GM19452 (cell line): ENCODE results near the gene ADAMTS17.
"Not testable (repeated sequence)": the region's sequence is repeated elsewhere in the genome, so short reads cannot be mapped to it uniquely, and the experiment has no call there.

Experiments used
- ATAC-seq: cut with Tn5 transposase; IDR thresholded peaks from one replicate; pipeline ENCODE4 v1.9.1; 2021; ENCODE audit not compliant: unreplicated experiment

The ADAMTS17 gene

DNA sequence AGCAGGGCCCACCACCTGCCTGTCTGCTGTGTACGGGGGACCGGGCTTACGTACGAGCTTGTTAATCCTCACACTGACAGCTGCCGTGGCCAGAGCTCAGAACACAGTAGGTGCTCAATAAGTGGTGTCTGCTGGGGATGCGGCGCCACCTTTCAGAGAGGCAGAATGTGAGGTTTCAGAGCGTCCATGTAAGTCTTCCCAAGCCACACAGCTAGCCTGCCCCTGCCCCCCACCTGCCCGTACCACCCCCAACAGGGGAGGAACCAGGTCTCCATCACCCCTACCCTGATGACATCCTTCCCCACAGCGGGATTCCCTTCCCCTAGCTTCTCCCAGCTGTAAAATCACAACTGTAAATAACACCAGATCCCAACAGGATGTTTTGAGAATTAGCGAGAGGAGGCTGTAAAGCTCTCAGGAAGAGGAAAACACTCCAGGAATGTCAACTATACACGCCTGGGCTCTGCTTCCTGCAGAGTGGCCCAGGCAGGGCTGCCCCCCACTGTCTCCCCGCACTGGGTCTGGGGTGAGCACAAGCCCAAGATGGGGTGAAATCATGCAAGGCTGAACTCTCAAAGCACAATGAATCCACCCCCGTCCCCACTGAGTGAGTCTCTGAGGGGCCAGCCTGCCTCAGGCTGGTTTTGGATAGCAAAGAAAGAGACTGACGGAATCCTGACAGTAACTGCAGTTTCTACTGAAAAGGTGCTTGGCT lies 358.4 kb downstream of the ADAMTS17 start:
- no peak for ATAC-seq

DNA sequence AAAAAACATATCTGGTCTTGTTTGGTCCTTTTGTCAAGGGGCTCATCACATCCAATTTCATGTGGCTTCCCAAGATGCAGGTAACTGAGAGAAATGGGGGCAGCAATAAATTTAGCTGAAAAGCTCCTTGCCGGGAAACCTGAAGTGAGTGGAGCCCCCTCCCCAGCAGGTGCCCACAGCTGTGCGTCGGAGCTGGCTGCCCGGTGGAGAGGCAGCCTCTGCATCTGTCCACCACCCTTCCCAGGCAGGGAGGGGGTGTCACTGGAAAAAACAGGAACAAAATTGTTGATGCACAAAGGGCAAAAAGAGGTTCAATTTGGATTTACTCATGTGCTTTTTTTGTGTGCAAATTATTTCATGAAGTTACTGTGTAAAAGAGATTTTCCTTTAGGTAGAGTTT lies 359.1 kb downstream of the ADAMTS17 start:
- no peak for ATAC-seq

DNA sequence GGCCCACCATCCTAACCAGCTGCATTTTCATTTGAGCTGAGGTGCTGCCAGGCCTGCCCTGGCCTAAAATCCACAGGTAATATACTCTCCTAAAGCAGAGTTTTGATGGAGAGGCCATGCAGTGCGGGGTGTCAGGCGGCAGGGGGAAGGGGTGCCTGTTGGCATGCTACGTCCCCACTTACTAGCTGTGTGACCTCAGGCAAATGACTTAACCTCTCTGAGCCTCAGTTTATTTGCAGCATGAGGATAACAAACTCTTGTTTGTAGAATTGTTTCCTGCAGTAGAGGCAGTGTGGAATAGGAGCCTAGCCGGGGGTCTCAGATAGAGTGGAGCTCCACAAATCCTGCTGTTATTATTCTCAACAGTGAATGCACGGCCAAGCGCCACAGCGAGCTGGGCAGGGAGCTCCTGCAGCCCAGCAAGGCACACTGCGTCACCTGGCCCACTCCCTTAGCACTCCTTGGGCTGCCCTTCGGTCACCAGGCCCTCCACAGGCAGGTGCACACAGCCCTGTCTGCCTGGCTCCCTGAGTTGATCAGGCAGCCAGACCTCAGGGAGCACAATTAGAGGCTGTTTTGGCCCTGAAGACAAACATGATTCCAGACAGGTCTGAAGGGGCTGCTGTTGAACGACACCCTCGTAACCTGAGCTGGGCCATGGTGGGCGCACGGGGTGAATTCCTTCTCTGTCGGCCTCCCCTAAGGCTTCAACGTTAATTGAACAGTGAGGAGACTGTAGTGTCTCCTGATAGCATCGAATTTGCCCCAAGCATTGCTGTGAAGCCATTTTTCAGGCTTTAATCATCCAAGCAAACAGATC lies 359.7 kb downstream of the ADAMTS17 start:
- no peak for ATAC-seq

DNA sequence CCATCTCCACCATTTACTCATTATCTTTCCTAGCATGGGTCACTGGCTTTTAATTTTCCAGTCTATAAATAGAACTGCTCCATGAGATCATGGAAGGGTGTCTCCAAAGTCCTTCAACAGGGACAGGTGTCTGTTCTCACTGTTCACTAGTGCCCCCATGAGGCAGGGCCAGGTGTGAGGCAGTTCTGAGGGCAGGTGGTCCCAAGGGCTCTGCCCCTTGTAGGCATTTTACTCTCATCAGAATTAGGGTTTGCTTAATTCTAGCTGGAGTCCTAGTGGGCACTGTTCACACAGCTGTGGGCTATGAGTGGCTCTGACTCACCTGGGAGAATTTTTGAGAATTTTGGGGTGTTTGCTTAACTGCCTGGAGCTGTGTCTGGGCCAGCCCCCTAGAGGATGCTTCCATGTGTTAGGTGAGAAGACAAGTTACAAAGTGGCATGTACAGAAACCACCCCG lies 360.6 kb downstream of the ADAMTS17 start:
- ATAC-seq, result no peak

DNA sequence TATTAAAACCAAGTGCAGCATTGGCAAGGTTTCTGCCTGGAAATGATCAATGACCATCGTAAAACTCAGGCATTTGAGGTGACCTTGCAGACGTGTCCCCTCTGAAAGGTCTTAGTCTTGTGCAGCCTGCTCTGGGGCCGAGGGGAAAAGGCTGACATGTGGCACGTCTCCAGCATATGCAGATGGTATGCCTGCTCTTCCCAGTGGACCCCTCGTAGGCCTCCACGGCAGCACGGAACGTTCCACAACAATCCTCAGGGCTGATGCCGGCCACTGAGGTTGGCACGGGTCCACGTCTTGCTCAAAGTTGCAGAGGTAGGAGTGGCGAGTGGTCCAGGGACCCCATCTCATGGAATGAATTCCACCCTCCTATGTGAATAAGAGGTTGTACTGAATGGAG lies 361.0 kb downstream of the ADAMTS17 start:
- no peak for ATAC-seq

DNA sequence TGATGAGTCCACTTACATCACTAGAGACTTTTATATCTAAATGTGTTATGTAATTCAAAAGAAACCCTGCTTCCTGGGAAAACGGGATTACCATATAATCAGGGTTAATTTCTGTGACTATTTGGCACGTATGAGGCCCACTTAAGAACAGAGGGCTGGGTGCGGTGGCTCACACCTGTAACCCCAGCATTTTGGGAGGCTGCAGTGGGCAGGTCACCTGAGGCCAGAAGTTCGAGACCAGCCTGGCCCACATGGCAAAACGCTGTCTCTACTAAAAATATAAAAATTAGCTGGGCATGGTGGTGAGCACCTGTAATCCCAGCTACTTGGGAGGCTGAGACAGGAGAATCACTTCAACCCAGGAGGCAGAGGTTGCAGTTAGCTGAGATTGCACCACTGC lies 361.9 kb downstream of the ADAMTS17 start:
- ATAC-seq, result not testable (repeated sequence)

DNA sequence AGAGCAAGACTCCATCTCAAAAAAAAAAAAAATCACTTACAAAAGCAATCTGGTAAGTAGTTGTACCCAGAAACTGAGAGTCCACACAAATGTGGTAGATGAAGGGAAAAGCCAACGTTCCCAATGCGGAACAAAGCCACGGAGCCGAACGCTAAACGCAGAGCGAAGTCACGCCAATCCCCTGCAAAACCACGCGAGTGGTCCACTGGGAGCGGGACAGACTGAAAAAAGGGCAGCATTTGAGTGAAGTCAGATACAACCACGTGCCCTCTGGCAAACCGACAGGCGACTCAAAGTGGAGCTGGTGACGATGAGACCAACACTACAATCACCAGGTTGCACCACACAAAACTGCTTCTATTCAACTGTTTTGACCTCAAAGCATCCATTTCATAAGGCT lies 362.4 kb downstream of the ADAMTS17 start:
- no peak for ATAC-seq

DNA sequence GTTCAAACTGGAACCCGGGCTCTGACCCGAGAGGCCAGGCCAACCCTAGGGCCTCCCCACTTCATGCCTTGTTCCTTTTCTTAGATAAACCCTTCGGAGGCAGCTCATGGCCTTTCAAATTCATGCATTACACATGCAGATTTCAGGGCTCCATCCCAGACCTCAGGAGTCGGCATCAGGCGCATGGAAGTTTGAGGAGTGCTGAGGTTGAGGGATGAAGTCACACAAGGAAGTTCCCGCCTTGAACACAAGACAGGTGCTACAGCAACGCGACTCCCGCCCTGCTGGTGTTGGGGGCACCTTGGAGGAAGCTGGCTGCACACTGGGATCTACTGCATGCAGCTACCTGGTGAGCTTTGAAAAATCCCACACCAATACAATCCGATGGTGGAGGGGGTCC lies 363.3 kb downstream of the ADAMTS17 start:
- no peak for ATAC-seq

DNA sequence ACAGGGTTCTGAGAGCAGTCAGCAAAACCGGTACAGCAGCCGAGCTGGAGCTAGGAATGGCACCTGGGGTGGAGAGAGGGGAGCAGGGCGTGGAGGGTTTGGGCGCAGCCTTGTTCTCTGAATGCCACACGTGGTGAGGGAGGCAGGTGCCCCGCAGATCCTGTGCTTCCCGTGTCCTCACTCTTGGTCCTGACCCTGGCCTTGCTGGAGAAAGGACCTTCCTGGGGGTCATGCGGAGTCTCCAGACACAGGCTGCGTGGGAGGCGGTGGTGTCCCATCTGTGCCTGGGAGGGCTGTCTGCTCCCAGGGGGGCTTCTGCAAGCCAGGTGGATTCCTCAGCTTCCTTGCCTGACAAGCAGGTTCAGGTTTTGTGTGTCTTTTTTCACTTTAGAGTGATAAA lies 363.8 kb downstream of the ADAMTS17 start:
- no peak for ATAC-seq

DNA sequence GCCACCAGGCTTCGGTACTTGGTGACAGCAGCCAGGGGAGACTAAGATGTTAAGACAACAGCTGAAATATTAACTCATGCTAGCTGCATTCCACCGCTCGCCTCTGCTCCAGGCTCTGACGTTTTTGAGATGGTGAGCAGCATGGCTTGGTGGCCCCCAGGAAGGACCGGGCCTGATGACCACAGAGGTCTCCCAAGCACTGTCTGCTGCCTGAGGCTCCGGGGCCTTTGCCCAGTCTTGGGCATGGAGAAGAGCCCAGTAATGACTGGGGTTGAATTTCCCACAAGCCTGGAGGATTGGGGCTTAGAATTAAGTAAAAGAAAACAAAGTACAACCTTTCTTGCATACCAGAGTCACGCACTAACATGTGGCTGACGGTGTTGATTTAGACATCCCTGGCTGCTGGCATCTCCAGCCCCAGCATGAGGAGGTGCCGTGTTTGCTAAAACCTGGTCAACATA lies 364.9 kb downstream of the ADAMTS17 start:
- no peak for ATAC-seq

DNA sequence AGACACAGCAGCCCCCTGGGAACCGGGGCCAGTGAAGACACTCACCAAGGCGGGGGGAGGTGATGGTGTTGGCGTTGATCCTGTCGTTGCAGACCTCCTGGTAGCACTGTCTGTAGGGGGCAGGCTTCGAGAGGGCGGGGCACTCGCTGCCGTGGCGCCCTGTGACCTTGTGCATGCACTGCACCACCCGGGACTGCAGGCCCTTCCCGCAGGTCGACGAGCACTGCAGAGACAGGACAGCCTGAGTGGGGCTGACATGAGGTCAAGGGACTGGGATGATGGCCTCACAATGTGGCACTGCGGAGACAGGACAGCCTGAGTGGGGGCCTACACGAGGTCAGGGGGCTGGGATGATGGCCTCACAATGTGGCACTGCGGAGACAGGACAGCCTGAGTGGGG lies 365.8 kb downstream of the ADAMTS17 start:
- no peak for ATAC-seq

DNA sequence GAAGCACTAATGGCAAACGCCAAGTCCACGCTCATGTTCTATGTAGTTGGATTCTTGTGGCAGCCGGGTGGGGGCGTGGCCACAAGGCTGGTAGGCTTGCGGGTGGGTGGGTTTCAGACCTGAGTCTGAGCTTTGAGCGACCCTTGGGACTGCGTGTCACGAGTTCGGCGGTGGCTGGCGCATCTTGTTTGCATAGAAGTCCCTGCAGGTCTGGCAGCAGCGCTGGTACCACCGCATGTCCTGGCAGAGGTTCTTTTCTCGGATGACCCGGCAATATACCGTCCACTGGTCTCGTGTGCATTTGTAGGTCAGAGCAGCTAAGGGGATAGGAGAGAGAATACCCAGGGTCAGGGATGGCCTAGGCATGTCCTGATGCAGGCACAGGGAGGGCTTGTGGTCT lies 367.5 kb downstream of the ADAMTS17 start:
- ATAC-seq, result no peak

DNA sequence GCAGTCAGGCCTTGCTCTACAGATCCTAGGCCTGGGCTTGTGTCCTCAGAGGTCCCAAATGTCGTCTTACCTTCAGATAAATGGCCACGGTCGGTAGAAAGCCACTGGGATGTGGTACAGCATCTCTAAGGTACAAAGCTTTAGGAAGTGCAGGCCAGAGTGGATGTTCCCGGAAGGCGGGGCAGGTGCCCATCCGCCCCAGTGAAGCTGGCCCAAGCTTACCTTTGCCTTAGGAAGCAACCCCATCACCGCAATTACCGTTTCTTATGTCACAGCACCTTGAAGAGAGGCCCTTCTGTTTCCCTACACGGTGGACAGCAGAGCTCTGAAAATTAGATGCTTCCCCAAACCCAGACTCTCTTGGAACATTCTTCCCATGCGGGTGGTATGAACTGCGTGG lies 368.4 kb downstream of the ADAMTS17 start:
- no peak for ATAC-seq

DNA sequence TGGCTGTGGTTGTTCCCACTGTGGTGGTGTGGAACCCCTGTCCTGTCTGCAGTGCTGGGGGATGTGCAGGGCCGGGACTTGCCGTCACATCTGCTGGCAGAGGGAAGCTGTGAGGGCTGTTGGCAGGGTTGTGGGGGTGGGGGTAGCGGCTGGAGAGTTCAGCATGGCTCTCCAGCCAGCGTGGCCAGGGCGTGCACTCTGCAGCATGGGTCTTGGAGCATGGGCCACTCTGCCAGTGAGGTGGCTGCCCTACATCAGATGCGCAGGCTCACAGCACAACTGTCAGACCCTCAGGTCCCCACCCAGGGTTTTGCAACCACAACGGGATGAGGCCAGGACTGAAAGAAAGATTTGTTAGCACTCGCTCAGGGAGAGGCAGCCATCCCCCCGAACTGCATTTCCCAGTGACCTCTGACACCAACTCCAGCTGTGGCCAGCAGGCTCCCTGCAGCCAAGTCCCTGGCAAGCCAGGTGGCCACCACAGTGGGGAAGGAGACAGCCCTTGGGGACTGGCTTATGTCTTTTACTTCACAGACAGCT lies 370.8 kb downstream of the ADAMTS17 start:
- no peak for ATAC-seq

DNA sequence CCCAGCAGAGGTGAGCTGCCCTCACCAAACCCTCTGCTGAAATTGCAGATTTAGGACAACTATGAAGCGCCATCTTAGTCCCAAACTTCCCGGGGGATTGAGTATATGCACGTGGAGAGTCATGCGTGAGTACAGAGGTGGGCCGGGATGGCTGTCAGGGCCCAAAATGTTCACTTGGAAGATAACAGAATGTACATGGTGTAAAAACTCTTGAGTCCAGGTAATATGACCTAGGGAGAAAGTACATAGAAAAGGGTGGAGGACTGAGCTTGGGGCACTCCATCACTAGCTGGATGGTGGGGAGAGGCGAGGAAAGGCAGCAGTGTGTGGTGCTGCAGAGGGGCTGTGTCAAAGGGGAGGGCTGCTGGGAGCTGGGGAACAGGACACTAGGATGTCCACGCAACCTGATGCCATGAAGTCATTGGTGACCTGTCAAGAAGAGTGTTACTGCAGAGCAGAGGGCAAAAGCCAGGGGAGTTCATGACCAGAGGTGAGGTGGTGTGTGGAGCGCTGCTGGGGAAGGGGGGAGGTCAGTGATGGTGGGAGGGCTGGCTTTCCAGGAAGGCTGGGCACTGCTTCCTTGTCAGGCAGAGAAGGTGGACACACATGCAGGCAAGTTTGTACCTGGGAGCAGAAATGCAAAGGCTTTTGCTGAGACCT lies 372.4 kb downstream of the ADAMTS17 start:
- ATAC-seq, result no peak

DNA sequence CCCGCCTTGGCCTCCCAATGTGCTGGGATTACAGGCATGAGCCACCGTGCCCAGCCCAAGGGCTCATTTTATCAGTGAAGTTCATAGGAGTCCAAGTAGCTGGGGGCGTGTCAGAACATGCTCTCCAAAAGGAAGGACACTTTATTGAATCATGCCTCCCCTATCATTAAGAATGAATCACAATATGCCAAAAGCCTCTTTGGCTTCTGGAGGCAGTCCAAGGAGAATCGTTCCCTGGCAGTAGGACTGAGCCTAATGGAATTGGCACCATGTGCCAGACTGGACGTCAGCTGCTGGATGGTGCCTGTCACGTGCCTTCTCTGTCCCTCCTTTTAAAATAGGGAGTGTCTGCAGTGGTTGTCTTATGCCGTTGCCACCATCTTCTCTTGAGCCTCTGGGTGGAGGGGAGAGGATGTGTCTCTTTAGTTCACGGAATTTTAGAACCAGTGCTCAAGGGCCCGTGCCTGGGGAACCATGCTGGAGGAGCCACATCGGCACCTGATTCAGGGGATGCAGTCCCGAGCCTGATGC lies 373.9 kb downstream of the ADAMTS17 start:
- ATAC-seq, result no peak

DNA sequence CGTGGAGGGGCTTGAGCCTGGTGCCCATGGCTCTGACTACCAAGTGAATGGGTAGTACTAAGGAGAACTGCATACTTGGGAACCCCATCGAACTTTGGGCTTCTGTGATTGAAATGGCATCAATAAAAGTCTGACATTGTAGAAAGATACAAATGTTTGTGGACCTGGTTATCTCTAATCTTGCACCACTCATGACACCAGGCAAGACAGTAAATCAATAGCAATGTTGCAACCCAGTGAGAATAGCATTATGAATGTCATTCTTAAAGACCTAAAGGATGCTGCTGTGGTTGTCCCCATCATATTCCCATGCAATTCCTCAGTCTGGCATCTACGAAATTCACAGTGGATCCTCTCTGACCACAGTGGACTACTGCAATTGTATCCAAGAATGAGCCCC lies 375.0 kb downstream of the ADAMTS17 start:
- ATAC-seq, result no peak

DNA sequence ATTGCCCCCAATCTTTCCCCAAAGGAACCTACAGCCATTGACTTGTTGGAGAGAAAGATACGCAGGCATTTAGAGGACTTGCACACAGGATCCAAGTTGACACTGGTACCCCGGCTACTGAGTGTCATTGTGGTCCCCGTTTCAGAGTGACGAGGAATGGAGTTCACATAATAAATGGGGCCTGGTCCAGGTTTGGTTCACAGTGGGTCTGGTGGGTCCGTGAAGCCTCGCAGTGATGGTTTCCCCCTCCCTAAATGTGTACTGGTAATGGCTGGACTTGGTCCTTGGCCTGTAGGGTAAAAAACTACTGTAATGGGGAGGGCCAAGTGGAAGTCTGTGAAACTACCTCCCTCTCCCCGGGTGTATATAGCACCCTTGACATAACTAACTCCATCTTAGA lies 376.4 kb downstream of the ADAMTS17 start:
- ATAC-seq, result no peak

DNA sequence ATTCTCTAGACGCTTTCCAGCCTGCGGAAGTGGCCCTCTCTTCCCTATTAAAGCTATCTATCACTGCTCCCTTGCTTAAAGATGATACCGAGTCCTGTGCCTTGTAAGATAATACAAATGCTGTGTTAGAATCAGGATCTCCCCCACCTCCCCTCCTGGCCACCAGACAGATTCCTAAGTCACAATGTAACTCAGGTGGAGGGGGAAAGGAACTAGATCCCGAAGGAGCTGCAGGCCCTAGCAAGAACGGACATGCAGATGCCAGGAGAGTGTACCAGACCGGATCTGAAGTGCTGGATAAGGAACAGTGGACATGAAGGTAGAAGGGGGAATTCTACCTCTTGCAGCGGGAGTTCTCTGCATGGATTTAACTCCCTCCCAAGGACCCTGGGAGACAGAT lies 377.8 kb downstream of the ADAMTS17 start:
- ATAC-seq, result no peak

DNA sequence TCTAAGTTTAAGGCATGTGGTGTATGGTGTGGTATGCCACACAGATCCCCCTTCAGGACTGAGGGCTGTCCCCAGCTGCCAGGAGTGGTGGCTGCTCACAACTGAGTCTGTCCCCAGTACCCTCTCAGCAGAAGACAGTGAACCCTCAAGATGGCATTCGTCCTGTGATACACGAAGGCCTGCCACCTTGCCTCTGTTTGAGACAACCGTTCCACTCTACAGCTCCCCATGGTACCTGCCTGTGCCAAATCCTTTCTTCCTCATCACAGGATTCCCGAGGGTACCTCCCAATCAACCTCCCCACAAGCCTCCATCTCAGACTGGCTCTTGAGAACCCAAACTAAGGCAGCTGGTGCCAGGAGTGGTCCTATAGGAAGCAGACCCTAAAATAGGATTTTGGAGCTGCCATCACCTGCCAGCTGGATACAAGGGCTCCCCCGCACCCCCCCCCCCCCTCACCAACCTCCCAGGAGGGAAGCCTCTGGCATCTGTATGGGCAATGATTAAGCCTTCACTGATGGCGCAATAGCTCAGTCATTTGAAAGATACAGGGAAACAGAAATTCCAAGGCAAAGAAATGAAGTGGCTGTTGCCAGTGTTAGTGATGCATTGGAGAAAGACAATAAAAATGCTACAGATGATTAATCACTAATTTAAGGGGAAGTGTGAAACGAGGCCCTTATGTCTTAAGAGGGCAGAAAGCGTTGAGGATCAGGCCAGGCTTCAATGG lies 378.5 kb downstream of the ADAMTS17 start:
- no peak for ATAC-seq
